GM23338 (cell line): ENCODE measurements around the gene SIRT1. TPM values are rescaled to one million over a fixed set of nuclear protein-coding genes. Genes with fewer than 3 reads are reported as not detected.
A peak's percentile ranks its signal among the peaks of the same experiment; 100 is the strongest.
"Not testable (repeated sequence)": the region's sequence is repeated elsewhere in the genome, so short reads cannot be mapped to it uniquely, and the experiment has no call there.

Experiments used
- ATAC-seq: fragments of 200-7000 bp; cut with Tn5 transposase; 3 replicates; pipeline ENCODE4 v1.9.1; 2020
- DNase-seq: peaks from one replicate; pipeline ENCODE4 v3.0.0-alpha.2; 2015; ENCODE audit warnings: low spot score
- H2AFZ ChIP-seq: fragments of 200-600 bp; sonication (generic); 2 replicates; pipeline ENCODE4 v1.8.0; 2016; ENCODE audit warnings: antibody characterized with exemption, mild to moderate bottlenecking, moderate library complexity
- H3F3A ChIP-seq: fragments of 200-600 bp; sonication (generic); replicated peaks from 2 replicates; pipeline ENCODE4 v1.8.0; 2017; ENCODE audit warnings: antibody characterized with exemption, mixed run types, low read depth
- H3K27ac ChIP-seq: fragments of 200-600 bp; sonication (generic); 2 replicates; pipeline ENCODE4 v1.6.1; 2016; ENCODE audit warnings: low read depth
- H3K27me3 ChIP-seq: fragments of 200-600 bp; sonication (generic); 2 replicates; pipeline ENCODE4 v1.8.0; 2016; ENCODE audit warnings: mild to moderate bottlenecking, mixed run types, moderate library complexity; ENCODE audit not compliant: insufficient read depth
- H3K36me3 ChIP-seq: fragments of 200-600 bp; sonication (generic); 2 replicates; pipeline ENCODE4 v1.8.0; 2016; ENCODE audit warnings: mild to moderate bottlenecking; ENCODE audit not compliant: insufficient read depth
- H3K4me1 ChIP-seq: fragments of 200-600 bp; sonication (generic); 2 replicates; pipeline ENCODE4 v1.8.0; 2016; ENCODE audit warnings: mild to moderate bottlenecking, moderate library complexity; ENCODE audit not compliant: insufficient read depth
- H3K4me2 ChIP-seq: fragments of 200-600 bp; sonication (generic); 2 replicates; pipeline ENCODE4 v1.7.1; 2017; ENCODE audit warnings: mixed run types
- H3K4me3 ChIP-seq: fragments of 200-600 bp; sonication (generic); 2 replicates; pipeline ENCODE4 v1.6.1; 2016; ENCODE audit warnings: mixed run types
- H3K79me2 ChIP-seq: fragments of 200-600 bp; sonication (generic); replicated peaks from 2 replicates; pipeline ENCODE4 v1.8.0; 2017; ENCODE audit warnings: mild to moderate bottlenecking; ENCODE audit not compliant: insufficient read depth
- H3K9me2 ChIP-seq: fragments of 200-600 bp; sonication (generic); 2 replicates; pipeline ENCODE4 v1.8.0; 2017; ENCODE audit not compliant: insufficient read depth
- H4K20me1 ChIP-seq: fragments of 200-600 bp; sonication (generic); replicated peaks from 2 replicates; pipeline ENCODE4 v1.8.0; 2017; ENCODE audit warnings: mild to moderate bottlenecking; ENCODE audit not compliant: insufficient read depth
- H3K27ac Mint-ChIP-seq: 2 replicates; pipeline ENCODE4 v1.8.0; 2020; ENCODE audit warnings: inconsistent platforms, mild to moderate bottlenecking, moderate library complexity, mixed read lengths
- H3K27me3 Mint-ChIP-seq: 3 replicates; pipeline ENCODE4 v1.8.0; 2022; ENCODE audit warnings: low read depth, mild to moderate bottlenecking, moderate library complexity, mixed read lengths, inconsistent platforms; ENCODE audit not compliant: insufficient read depth, poor library complexity
- H3K36me3 Mint-ChIP-seq: 3 replicates; pipeline ENCODE4 v1.8.0; 2021; ENCODE audit warnings: low read depth, mild to moderate bottlenecking, inconsistent platforms, moderate library complexity, mixed read lengths
- H3K4me1 Mint-ChIP-seq: 3 replicates; pipeline ENCODE4 v1.8.0; 2020; ENCODE audit warnings: mild to moderate bottlenecking, inconsistent platforms, mixed read lengths
- H3K4me3 Mint-ChIP-seq: 3 replicates; pipeline ENCODE4 v1.8.0; 2021; ENCODE audit warnings: moderate library complexity, mild to moderate bottlenecking, inconsistent platforms, mixed read lengths
- H3K9me3 Mint-ChIP-seq: 3 replicates; pipeline ENCODE4 v1.8.0; 2020; ENCODE audit warnings: moderate library complexity, mild to moderate bottlenecking, inconsistent platforms, mixed read lengths
- ETS1 ChIP-seq: IDR thresholded peaks from 2 replicates; pipeline ENCODE4 v1.6.1; 2016; ENCODE audit warnings: antibody characterized with exemption
- EZH2 ChIP-seq: fragments of 200-600 bp; sonication (generic); IDR thresholded peaks from one replicate; pipeline ENCODE4 v1.8.0; 2017; ENCODE audit warnings: antibody characterized with exemption, mild to moderate bottlenecking, low read depth; ENCODE audit not compliant: unreplicated experiment
- EZH2phosphoT487 ChIP-seq: fragments of 200-600 bp; sonication (generic); IDR thresholded peaks from one replicate; pipeline ENCODE4 v1.8.1; 2018; ENCODE audit warnings: antibody characterized with exemption; ENCODE audit not compliant: unreplicated experiment
- JUNB ChIP-seq: IDR thresholded peaks from one replicate; pipeline ENCODE4 v1.6.1; 2016; ENCODE audit warnings: antibody characterized with exemption; ENCODE audit not compliant: unreplicated experiment
- POLR2AphosphoS5 ChIP-seq: IDR thresholded peaks from 2 replicates; pipeline ENCODE4 v1.6.1; 2016; ENCODE audit warnings: antibody characterized with exemption, low read depth
- ZNF114 ChIP-seq: fragments of 250-450 bp; sonication (Bioruptor Pico); IDR thresholded peaks from 2 replicates; pipeline ENCODE4 v1.5.0; 2020; ENCODE audit warnings: mild to moderate bottlenecking, moderate library complexity
- ZNF331 ChIP-seq: fragments of 250-450 bp; sonication (Bioruptor Pico); IDR thresholded peaks from 2 replicates; pipeline ENCODE4 v1.5.0; 2020; ENCODE audit warnings: low read depth, mild to moderate bottlenecking, moderate library complexity
- ZNF462 ChIP-seq: fragments of 250-450 bp; sonication (Bioruptor Pico); IDR thresholded peaks from 2 replicates; pipeline ENCODE4 v1.5.0; 2020; ENCODE audit warnings: mild to moderate bottlenecking, moderate library complexity
- polyA plus RNA-seq: library from polyadenylated mRNA; unstranded; fragments of >200 nt; fragmentation: Nextera tagmentation; extraction: Ambion mirVana; gene quantifications from 2 replicates; pipeline ENCODE4 v1.2.1, GENCODE V29; 2016
- total RNA-seq: library from RNA; depleted of rRNA; stranded (reverse); fragments of >200 nt; shearing (Covaris generic); gene quantifications from 2 replicates; pipeline ENCODE4 v1.2.3, GENCODE V29; 2014

SIRT1 gene
- total and polyA plus RNA-seq, 2 experiments from 2014 or later, result 35.9 to 61.6 TPM

GRCh38 chr10:67875340-67876238 lies 8.9 kb upstream of the SIRT1 start (continued):
- no peak for TF ChIP-seq ZNF462
- TF ChIP-seq ETS1, result no peak
- TF ChIP-seq ZNF114 (CRISPR knock-in tag), result no peak
- TF ChIP-seq EZH2phosphoT487, result no peak
- no peak for TF ChIP-seq ZNF331 (CRISPR knock-in tag)
- no peak for TF ChIP-seq EZH2
- no peak for TF ChIP-seq JUNB
- no peak for TF ChIP-seq POLR2AphosphoS5

- H4K20me1 ChIP-seq, H3K27me3 ChIP-seq, H3F3A ChIP-seq, H3K4me2 ChIP-seq, H3K27ac ChIP-seq, H3K36me3 ChIP-seq, DNase-seq, H3K9me2 ChIP-seq, H3K36me3 Mint-ChIP-seq, H3K79me2 ChIP-seq, H3K9me3 Mint-ChIP-seq, H3K27me3 Mint-ChIP-seq, H3K4me3 ChIP-seq, H3K27ac Mint-ChIP-seq, H3K4me3 Mint-ChIP-seq, ATAC-seq, H3K4me1 Mint-ChIP-seq, H3K4me1 ChIP-seq: not testable (repeated sequence)
- H2AFZ ChIP-seq, result peak overlapping the region; percentile 52; the same call in 1 of the 2 replicates
Observed at GRCh38 chr10:67877421-67877820, 7.0 kb upstream of the SIRT1 start.
